ENCODE data around the gene MINDY4.

Gene MINDY4

GRCh38 chr7:30916767-30917166 lies 145.6 kb downstream of the MINDY4 start:
- no peak for DNase-seq (ENCODE audit: low spot score)

DNA sequence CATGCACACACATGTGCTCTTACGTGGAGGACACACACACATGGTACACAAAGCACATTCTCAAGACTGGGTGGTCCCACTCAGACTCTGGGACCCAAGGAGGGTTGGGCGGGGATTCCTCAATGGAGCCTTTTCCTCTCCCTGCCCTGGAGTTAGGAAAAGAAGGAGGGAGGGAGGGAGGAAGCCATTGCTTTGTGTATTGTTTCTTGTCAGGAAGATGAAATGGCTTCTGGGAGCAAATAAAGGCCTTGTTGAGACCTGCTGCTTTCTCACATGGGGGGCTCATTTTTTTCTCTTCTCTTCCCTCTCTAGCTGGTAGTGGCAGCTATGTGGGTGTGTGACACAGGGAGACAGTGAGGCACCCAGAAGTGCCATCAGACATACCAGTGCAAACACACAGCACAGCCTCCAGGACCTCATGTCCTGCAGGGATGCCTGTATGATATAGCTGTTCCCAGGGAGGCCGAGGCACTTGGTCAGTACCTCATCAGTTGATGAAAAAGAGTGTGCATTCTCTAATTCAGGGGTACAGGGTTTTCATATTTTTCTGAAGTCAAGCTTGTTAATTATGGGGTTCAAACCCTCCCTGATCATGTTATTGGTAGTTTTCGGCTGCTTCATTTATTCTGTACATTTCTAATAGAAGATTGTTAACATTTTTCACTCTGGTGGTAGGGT lies 146.1 kb downstream of the MINDY4 start:
- DNase-seq (ENCODE audit: low spot score) = no peak

GRCh38 chr7:30918676-30919075 lies 147.5 kb downstream of the MINDY4 start:
- DNase-seq (ENCODE audit: low spot score) = no peak

GRCh38 chr7:30920021-30920583 lies 148.9 kb downstream of the MINDY4 start:
- DNase-seq (ENCODE audit: low spot score) = no peak

DNA sequence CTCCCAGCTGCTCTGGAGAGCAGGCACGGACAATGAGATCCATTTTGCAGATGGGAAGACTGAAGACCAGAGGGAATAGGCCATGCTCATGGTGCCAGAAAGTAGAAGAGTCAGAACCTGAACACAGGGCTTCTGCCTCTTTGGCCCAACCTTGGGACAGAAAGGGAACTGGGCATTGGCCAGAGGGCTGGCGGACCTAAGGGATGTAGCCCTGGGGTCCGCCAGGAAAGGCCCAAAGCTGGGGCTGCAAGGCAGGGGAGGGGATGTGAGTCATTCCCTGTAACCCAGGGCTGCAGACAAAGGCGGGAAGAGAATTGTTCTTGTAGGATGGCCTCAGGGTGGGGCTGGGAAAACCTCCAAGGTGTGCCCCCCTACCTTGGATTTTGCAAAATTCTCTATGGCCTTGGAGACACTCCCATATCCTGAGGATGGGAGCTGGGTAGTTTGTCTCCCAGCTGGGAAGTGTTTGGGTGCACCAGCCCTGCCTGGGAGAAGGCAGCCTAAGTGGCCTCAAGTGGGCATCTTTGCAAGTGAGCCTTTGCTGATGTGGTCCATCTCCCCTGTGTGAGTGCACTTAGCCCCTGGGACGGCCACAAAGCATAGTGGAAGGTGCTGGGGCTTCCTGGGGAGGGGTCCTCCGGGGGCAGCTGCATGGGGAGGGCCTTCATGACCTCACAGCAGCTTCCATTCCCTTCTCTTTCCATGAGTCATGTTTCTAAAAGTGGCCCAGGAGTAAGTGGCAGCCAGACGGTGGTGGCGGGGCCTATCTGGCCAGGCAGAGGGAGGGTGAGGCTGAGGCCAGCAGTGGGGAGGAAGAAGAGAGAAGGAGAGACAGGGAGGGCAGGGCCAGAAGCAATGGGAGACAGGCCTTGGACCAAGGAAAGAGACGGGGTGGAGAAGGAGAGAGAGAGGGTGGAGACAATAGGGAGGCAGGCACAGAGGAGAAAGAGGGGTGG lies 149.6 kb downstream of the MINDY4 start:
- no peak for DNase-seq (ENCODE audit: low spot score)

DNA sequence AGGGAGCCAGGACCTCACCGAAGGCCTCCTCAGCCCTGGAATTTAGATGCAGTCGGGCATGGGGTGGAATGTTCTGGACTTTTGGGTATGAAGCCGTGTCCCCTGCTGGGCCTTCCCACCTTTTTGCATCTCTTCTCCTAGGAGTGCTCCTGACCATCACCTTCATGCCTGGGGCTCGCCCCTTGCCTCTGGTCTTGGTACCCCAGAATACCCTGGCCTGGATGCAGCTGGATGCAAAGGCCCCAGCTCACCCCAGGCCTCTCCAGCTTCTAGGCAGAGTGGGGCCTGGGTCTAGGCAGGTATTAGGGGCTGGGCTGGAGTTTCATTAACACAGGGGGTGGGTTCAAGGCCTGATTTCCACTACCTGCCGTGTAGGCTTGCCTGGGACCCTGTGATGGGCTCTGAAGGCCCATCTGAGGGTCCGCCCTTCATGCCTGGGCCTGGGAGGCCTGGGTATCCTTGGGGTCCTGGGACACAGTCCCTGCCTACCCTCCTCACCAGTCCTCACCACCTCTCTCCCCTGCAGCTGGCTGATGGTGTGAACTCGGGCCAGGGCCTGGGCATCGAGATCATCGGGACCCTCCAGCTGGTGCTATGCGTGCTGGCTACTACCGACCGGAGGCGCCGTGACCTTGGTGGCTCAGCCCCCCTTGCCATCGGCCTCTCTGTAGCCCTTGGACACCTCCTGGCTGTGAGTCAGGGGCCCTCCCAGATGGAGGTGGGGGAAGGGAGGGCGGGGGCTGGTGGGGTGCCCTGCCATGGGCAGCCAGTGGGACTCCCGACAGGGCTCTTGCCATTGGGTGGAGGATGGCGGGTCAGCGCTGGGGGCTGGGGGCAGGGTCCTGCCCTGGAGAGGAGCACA lies 150.6 kb downstream of the MINDY4 start:
- no peak for DNase-seq (ENCODE audit: low spot score)

DNA sequence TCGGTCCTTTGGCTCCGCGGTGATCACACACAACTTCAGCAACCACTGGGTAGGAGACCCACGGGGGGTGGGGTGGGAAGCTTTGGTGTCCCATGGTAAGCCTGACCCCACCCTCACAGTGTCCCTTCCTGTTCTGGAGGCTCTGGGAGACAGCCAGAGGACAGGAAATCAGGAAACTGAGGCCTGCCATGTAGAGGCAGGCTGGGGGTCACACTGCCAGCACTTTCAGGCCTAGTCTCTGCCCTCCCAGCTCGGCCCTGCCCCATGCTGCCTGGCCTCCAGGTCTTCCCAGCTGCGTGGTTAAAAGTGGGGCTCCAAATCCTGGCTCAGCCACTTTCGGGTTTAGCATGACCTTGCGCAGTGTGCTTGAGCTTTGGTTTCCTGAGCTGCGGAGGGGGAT lies 151.4 kb downstream of the MINDY4 start:
- DNase-seq (ENCODE audit: low spot score) = no peak

- DNase-seq (ENCODE audit: low spot score) = peak; percentile 4
These were observed 152.0 kb downstream of the MINDY4 start for GRCh38 chr7:30923009-30923773.

DNA sequence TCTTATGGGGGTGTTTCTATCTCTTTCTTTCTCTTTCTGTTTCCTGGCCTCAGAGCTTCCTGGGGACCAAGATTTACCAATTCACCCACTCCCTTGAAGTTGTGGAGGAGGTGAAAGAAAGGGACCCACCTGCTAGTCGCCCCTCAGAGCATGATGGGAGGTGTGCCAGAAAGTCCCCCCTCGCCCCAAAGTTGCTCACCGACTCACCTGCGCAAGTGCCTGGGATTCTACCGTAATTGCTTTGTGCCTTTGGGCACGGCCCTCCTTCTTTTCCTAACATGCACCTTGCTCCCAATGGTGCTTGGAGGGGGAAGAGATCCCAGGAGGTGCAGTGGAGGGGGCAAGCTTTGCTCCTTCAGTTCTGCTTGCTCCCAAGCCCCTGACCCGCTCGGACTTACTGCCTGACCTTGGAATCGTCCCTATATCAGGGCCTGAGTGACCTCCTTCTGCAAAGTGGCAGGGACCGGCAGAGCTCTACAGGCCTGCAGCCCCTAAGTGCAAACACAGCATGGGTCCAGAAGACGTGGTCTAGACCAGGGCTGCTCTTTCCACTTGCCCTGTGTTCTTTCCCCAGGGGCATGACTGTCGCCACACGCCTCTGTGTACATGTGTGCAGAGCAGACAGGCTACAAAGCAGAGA lies 152.7 kb downstream of the MINDY4 start:
- DNase-seq (ENCODE audit: low spot score) = peak; percentile 9

GRCh38 chr7:30924624-30925023 lies 153.4 kb downstream of the MINDY4 start:
- DNase-seq (ENCODE audit: low spot score) = peak; percentile 7

DNA sequence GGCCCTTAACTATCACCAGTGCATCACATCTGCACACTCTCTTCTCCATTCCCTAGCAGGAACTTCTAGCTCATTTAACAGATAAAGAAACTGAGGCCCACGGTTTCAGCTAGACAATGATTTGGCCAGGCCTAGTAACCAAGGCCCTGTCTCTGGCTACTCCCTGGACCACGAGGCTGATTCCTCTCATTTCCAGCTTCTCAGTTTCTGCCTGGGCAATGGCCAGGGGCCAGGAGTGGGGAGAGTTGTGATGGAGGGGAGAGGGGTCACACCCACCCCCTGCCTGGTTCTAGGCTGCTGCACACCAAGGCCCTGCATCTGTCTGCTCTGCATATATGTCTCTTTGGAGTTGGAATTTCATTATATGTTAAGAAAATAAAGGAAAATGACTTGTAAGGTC lies 153.9 kb downstream of the MINDY4 start:
- no peak for DNase-seq (ENCODE audit: low spot score)

GRCh38 chr7:30925913-30926312 lies 154.7 kb downstream of the MINDY4 start:
- DNase-seq (ENCODE audit: low spot score) = peak; percentile 21

DNA sequence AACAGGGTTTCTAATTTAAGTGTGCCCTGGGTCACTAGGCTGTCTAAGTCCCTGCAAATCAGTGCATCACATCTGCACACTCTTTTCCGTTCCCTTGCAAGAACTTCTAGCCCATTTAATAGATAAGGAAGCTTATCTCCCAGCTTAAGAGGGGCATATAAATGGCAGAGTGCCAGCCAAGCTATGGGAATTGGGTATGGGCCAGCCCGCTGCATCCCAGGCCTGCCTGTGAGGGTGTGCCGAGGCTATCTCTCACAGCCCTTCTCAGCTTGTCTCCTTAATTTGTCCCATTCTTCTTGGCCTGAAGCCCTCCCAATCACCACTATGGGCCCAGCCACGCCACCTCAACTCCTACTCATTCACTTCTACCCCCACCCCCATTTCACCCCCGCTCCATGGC lies 155.1 kb downstream of the MINDY4 start:
- DNase-seq (ENCODE audit: low spot score) = peak; percentile 35

- peak; percentile 9 for DNase-seq (ENCODE audit: low spot score)
These were observed 155.8 kb downstream of the MINDY4 start for GRCh38 chr7:30927040-30927439.

DNA sequence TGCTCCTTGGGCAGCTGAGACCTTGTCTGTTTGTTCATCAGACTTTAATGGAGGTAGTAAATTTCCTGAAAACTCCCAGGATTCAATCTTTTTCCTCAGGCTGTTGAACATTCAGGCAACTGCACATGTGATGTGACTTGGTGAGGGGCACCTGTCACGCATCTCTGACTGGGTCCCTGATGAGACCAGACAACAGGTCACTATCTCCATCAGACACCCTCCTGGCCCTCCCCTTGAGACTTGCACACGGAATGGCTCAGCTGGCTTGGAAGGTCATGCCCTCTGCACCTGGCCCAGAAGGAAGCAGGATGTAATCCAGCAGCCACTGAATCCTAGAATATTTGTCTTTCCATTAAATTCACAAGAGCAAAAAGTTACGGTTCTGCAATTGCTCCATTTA lies 156.3 kb downstream of the MINDY4 start:
- no peak for DNase-seq (ENCODE audit: low spot score)

- peak; percentile 7 for DNase-seq (ENCODE audit: low spot score)
These were observed 157.1 kb downstream of the MINDY4 start for GRCh38 chr7:30928254-30928872.

DNA sequence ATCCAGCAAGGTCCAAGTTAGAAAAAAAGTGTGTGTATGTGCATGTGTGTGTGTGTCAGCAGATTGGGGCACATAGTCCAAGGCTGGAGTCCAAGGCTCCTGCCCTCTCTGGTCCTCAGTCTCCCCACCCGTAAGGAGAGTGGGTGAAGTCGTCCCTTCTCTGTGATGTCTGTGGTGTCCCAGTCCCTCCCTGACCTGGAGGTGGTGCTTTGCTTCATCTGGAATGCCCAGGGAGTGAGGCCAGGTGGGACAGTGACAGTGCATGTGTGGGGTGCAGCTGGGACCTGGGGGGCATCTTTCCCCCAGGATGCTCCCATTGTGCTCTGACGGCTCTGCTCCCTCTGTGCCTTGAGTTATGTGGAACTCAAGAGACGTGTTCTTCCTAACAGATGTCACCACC lies 158.5 kb downstream of the MINDY4 start:
- peak; percentile 3 for DNase-seq (ENCODE audit: low spot score)

DNA sequence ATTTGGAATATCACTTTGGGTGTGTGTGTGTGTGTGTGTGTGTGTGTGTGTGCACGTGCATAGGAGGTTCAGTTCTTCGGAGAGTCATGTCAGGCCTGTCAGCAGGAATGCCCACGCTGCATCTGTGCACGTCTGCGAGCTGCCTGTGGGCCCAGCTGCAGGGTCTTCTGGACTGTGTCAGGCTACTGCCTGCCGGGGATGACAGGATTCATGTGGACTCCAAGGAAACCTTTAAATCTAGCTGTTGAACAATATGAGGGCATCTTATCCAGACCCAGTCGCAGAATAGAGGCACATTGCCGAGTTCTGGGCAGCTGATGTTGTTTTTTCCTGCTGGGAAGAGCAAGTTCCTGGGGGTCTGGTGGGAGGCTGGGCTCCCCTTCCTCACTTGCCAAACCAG lies 159.4 kb downstream of the MINDY4 start:
- DNase-seq (ENCODE audit: low spot score) = peak; percentile 4

DNA sequence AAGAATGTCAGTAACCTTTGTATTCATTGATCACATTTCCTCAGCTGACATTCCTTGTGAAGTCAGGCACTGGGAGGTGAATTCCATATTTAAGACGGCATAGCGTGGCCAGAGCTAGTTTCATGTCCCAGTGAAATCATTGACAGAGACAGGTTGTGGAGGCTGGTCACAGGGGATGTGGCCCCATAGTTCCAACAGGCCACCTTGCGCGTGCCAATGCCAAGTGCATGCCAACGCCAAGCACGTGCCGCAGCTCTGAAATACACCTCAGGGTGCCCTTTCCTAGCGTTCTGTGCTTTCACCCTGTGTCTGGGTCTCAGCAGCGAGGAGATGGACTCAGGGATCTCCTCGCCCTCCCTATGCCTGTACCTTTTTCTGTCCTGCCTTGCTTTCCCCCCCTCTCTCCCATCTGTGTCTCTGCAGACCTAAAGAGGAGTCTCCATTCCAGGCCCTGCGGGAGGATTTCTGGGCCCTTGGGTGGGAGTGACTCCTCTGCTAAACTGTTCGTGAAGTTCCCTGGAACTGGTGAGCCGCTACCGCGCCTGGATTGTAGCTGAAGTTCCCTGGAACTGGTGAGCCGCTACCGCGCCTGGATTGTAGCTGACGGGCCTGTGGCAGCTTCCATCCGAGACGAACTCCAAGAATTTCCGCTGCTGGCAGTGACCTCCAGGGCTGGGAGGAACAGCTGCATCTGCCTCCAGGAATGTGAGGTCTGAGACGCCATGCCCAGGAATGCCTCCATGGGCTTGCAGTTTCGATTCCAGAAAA lies 160.1 kb downstream of the MINDY4 start:
- DNase-seq (ENCODE audit: low spot score) = peak; percentile 12
